ENCODE measurements around the gene UNC5CL.

Gene UNC5CL

GRCh38 chr6:41063884-41064285 lies 24.9 kb upstream of the UNC5CL start:
- no peak overlapping the region for H3K4me3 ChIP-seq (replicated peaks; ENCODE audit: low read depth, low read length)
- DNase-seq (ENCODE audit: extremely low read depth, low read depth) = no peak
- no peak for TF ChIP-seq CTCF (IDR thresholded peaks at IDR 0.05; ENCODE audit: low read depth, low read length, missing control alignments)

- no peak overlapping the region for H3K4me3 ChIP-seq (replicated peaks; ENCODE audit: low read depth, low read length)
- DNase-seq (ENCODE audit: extremely low read depth, low read depth) = no peak
- no peak for TF ChIP-seq CTCF (IDR thresholded peaks at IDR 0.05; ENCODE audit: low read depth, low read length, missing control alignments)
Observed at GRCh38 chr6:41062056-41062455, 23.0 kb upstream of the UNC5CL start.

GRCh38 chr6:41061196-41061726 lies 22.2 kb upstream of the UNC5CL start:
- DNase-seq (ENCODE audit: extremely low read depth, low read depth) = no peak
- TF ChIP-seq CTCF (IDR thresholded peaks at IDR 0.05; ENCODE audit: low read depth, low read length, missing control alignments) = no peak
- H3K4me3 ChIP-seq (replicated peaks; ENCODE audit: low read depth, low read length) = no peak overlapping the region

GRCh38 chr6:41059556-41059955 lies 20.5 kb upstream of the UNC5CL start:
- DNase-seq (ENCODE audit: extremely low read depth, low read depth) = no peak
- H3K4me3 ChIP-seq (replicated peaks; ENCODE audit: low read depth, low read length) = no peak overlapping the region
- no peak for TF ChIP-seq CTCF (IDR thresholded peaks at IDR 0.05; ENCODE audit: low read depth, low read length, missing control alignments)

GRCh38 chr6:41058783-41059181 lies 19.8 kb upstream of the UNC5CL start:
- H3K4me3 ChIP-seq (replicated peaks; ENCODE audit: low read depth, low read length) = no peak overlapping the region
- no peak for TF ChIP-seq CTCF (IDR thresholded peaks at IDR 0.05; ENCODE audit: low read depth, low read length, missing control alignments)
- no peak for DNase-seq (ENCODE audit: extremely low read depth, low read depth)

GRCh38 chr6:41056768-41057490 lies 17.9 kb upstream of the UNC5CL start:
- no peak for TF ChIP-seq CTCF (IDR thresholded peaks at IDR 0.05; ENCODE audit: low read depth, low read length, missing control alignments)
- no peak for DNase-seq (ENCODE audit: extremely low read depth, low read depth)
- no peak overlapping the region for H3K4me3 ChIP-seq (replicated peaks; ENCODE audit: low read depth, low read length)
